NCI-H1048 (cell line): ENCODE data around the gene SLC47A1.
"Not testable (repeated sequence)": the region's sequence is repeated elsewhere in the genome, so short reads cannot be mapped to it uniquely, and the experiment has no call there.

Source experiments
- DNase-seq: peaks from one replicate; lab custom pipeline; 2025; lab: John Stamatoyannopoulos, UW

The SLC47A1 gene

DNA sequence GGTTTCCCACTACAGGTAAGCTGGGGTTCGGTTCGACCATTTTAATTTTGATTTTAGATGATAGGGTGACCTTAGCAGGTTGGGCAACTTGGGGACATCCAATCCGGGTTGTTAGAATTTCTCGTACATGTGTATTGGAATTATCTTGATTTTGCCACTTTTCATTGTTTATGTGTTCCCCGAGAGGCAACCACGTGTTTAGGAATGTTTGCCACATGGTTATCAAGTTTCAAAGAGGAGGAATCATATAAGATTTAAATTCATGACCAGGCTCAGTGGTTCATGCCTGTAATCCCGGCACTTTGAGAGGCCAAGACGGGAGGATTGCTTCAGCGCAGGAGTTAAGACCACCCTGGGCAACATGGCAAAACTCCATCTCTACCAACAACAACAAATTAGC, 10.0 kb upstream of the SLC47A1 start:
- no peak for DNase-seq

DNA sequence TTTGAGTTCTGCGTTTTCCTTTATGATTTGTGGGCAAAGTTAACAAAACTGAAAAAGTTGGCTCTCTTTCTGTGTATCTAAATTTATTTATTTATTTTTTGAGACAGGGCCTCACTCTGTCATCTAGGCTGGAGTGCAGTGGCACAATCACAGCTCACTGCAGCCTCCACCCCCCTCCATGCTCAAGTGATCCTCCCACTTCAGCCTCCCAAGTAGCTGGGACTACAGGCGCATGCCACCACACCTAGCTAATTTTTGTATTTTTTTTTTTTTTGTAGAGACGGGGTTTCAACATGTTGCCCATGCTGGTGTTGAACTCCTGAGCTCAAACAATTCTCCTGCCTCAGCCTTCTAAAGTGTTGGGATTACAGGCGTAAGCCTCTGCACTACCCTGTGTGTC, 6.7 kb upstream of the SLC47A1 start:
- not testable (repeated sequence) for DNase-seq

DNA sequence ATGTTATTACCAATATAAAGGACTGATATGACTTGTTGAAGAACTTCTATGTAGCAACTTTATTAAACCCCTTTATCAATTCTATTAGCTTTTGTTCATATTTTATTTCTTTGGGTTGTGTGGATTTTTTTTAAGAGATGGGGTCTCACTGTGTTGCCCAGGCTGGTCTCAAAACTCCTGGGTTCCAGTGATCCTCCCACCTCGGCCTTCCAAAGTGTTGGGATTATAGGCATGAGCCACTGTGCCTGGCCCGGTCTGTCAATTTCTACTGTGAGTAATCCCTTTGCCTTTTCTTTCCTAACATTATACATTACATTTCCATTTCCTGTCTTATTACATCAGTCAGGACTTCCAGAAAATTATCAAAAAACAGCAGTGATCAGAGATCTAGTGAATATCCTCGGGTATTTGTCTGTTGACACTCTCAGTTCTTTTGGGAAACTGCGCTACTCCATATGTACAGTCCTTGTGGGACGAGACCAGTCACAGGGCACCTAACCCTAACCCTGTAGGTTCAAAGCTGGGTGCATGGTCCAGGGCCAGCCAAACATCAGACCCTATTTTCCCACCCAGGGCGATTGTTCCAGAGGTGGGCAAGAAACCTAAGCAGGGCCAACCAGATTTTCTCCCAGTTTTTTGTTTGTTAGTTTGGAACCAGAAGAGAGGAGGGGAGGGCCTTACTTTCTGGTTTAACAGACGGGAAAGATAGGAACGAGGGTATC, 1.7 kb upstream of the SLC47A1 start:
- no peak for DNase-seq

DNA sequence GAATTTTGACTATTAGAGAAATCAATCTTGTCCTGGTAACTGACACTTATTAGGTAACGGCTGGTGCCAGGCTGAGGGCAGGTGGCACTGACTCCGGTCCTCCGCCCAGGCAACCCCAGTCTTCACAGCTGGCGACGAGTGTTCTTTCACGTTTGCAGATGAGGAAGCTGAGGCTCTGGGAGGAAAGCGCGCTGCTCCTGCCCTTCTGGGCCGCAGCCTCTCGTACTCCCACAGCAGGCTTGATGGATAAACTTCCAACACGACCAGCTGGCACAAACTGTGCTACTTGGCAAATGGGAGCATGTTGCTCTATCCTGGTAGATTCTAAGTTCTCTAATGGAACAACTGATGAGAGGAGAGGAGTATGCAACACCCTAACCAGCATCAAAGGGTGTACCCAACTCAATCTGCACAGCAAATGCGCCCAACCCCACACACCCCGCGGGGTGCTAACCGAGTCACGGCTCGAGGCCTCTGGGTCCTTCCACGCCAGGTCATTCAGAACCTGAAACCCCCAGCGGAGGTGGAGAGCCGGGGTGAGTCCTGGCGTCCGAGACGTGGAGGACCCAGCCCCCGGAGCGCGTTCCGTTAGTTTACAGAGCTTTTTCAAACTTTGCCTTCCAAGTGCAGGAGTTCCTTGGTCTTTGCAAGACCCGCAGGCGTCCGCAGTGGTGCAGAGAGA, 477 bp upstream of the SLC47A1 start:
- no peak for DNase-seq

DNA sequence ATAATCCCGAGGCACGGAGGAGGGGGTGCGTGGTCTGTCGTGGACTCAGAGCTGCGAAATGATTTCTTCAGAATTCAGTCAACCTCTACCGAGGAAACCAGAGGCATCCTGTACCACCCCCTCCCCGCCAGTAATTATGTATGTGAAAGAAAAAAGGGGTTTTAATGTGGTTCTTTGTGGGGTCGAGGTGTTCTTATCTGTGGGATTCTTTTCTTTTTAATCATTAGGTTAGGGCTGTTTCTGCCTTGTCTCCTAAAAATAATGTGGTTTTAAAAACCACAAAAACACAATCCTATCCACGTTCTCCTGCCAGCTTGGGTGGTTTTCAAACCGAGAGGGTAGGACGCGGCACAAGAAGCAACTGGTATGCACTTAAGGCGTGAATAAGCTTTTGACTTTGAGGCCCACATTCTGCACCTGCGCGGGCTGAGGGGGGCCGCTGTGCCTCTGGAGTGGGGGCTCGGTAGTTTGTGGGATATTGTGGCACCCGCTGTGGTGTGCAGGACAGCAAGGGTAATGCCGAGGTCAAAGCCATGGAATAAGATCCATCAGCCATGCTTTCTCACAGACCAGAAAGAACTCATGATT, 1.0 kb downstream of the SLC47A1 start:
- no peak for DNase-seq

DNA sequence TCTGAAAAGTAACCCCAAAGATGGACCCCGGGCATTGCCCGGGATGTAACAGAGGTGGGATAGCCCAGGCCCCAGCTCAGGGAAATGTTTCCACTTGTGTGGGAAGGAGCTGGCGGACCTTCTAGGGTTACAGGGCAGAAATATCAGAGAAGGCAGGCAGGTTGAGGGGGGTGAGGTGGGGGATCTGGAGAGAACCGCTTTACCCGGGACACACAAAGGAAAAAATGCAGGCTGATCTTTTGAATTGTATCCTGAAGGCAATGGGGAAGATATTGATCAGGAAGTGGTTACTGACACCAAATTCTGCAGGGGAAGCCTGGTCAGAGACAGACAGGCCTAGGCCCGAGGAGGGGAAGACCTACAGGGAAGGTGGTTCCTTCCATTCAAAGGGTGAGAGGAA, 3.5 kb downstream of the SLC47A1 start:
- DNase-seq = no peak

DNA sequence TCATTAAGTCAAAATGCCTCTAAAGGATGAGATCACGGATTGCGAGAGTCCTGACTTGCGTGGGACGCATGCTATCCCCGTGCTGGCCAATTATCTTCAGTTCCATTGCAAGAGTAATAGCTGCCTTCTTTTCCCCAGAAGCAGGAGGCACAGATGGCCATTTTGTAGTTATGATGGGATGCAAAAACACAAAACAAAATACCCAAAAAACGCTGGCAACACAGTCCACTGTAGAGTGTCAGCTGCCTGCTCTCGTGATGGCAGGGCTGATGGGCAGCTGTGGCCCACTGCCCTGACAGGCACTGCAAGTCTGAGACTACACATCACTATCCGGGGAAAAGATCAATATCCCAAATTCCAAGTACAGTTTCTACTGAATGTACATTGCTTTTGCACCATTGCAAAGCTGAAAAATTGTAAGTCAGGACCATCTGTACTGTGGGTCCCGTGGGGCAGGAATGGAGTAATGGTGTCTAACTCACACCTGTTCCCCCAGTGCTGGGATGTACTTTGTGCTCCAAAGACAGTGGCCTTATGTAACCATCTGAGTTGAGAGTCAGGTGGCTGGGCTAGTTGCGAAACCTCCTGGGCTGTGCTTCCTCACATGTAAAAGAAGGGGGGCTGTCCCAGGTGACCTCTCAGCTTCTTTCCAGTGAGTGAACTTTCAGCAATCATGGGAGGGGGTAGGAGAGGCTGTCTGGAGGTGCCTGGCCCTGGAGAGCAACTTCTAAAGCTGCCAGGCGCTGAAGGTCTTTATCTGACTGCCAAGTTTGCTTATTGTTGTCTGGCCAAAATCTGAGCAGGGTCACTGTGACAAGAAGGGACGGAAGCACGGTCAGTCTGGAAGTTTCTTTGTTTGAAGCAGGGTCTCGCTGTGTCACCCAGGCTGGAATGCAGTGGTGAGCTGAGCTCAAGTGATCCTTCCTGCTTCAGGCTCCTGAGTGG, 4.7 kb downstream of the SLC47A1 start:
- DNase-seq = no peak

DNA sequence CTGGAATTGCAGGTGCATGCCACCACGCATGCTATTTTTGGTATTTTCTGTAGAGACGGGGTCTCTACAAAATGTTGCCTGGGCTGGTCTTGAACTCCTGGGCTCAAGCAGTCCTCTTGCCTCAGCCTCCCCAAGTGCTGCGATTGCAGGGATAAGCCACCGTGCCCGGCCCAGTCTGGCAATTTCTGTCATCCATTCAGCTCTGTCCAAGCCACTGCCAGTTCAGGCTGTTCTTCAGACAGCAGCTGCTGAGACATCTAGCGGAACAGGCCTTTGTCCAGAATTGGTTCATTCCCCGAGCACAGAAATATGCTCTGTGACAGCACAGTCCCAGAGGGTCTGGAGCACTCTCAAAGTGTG, 5.4 kb downstream of the SLC47A1 start:
- no peak for DNase-seq

DNA sequence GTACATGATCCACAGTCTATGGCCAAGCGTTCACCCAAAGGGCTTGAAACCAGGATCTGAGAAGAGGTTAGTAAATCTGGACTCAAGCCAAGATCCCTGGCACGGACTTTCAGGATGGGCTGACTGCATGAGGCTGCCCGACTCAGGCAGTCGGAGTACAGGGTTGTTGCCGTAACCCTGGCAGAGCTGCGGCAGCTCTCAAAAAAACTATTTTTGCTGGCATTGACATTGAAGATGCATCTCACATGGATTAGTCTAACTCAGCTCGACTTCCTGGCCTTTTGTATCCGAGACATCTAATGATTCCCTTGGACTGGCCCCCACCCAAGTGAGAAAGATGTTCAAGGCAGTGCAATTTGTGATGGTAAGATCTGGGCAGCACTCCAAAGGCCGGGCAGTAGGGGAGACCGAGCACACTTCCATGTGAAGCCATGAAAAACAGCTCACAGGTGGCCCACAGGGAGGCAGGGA, 6.2 kb downstream of the SLC47A1 start:
- no peak for DNase-seq

DNA sequence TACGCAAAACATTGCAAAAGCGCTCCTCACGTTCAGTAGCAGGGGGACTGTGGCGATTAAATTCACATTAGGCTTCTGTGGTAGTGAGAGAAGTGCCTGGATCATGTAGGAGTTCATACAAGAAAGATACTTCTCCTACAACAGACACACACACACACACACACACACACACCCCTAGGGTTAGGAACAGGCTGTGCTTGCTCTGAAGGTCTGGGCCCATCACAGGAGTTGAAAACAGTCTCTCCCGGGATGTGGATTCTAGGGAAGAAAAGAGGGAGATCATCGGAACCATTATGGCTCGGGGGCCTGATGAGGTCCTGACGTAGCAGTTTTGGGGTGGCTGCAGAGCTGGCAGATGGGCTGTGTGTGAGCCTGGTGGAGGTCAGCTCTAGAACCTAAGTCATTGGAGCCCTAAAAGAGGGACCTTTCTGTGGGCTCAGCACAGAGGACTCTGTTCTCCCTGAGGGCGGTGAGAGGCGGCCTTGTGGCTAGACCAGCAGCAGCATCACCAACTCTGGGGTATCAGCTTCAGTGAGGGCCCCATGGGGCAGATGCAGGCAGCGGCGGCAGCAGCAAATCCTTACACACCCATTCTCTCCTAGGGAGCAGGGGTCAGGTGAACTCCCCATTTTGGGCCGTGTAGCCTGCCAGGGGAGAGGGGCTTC, 7.2 kb downstream of the SLC47A1 start:
- no peak for DNase-seq

DNA sequence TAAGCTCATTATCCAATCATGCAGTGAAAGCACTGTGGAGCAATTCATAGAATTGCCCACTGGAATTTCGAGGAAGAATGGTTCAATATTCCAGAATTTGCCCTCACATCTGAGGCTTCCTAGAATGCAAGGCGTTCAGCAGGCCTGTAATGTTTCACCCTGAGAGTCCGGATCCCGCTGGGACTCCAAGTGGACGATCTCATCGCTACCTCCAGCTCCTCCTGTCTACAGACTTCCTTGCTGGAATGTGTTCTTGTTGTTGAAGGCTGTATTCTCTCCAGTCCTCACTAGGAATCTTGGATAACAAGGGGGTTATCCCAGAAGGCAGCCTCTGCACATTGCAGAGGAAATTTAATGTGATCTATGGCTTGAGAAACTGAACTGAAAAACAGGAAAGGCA, 7.8 kb downstream of the SLC47A1 start:
- no peak for DNase-seq

DNA sequence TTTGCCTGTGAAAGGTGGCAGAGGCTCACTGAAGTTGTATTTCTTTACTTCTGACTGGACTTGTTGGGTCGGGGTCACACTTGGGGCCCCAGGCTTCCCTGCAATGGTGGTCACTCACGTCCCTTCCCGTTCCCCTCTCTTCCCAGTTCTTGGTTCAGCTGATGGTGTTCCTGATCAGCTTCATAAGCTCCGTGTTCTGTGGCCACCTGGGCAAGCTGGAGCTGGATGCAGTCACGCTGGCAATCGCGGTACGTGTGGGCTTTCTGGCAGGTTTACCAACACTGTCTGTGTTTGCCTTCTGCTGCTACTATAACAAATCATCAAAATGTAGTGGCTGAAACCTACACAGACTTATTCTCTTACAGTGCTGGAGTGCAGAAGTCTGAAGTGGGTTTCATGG, 8.6 kb downstream of the SLC47A1 start:
- no peak for DNase-seq

DNA sequence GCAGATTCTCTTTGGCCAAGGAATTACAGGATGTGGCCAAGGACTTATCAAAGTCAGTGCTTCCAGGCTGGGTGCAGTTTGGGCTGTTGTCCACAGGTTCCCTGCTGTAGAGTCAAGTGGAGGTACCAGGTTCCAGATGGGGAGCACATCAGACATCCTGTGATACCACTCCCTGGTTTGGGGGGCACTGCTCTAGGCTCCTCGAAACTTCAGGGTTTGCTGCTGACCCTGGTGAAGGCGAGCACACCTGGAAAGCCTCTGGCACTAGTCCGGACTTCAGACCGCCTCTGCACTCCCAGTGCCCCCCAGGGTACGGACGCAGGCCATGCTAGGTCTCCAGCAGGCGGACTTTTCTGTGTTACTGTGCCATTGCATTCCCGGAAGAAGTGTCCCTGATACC, 10.7 kb downstream of the SLC47A1 start:
- no peak for DNase-seq

DNA sequence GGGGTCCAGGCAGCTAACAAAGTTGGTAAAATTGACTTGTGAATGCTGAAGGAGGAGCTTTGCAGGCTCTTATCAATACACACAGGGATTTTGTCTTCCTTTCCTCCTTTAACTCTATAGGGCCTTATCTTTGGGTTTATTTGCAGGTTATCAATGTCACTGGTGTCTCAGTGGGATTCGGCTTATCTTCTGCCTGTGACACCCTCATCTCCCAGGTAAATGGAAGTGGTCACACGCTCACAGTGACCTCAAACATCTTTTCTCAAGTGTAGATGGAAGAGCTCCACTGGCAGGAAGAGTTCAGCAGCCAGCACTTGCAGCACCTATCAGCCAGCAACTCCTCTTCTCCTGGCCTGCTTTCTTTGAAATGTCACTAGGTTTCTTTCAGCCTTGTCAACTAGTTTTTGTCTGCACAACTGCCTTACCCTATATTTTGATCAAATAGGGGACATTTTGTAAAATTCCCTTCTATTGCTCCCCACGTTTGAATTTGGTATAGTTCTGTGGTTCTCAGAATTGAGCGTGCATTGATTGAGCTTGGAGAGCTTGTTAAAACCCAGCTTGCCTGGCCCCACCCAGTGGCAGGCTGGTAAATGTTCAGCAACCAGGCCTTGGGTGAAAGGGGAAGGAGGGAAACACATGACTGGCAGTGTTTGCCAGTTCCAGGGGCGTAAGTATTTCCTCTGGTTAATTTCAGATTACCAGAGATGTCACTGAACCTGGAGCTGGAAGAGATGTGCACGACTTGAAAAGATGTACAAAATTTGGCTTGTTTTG, 12.8 kb downstream of the SLC47A1 start:
- DNase-seq = no peak

DNA sequence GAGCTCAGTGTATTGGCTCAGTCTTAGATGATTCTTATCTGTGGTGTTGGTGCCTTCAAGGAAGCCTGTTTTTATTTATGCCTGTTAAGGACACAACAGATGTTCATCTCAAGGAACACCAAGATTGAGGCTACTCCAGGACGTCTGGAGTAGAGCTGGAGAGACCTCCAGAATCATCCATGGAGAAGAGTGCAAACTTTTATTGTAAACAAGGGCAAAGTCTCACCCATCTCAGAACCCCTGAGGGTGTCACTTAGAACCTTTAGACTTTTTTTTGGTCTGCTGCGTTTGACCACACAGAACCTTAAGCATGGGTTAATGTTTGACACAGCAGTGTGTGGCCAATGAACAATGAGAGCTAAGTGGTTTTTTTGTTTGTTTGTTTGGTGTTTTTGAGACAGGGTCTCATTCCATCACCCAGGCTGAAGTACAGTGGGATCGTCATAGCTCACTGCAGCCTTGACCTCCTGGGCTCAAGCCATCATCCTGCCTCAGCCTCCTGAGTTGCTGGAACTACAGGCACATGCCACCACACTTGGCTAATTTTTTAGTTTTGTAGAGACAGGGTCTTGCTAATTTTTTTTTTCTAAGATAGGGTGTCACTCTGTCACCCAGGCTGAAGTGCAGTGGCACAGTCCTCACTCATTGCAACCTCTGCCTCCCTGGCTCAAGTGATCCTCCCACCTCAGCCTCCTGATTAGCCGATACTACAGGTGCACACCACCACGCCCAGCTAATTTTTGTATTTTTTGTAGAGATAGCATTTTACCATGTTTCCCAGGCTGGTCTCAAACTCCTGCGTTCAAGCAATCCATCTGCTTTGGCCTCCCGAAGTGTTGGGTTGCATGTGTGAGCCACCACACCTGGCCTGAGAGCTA, 16.3 kb downstream of the SLC47A1 start:
- no peak for DNase-seq

DNA sequence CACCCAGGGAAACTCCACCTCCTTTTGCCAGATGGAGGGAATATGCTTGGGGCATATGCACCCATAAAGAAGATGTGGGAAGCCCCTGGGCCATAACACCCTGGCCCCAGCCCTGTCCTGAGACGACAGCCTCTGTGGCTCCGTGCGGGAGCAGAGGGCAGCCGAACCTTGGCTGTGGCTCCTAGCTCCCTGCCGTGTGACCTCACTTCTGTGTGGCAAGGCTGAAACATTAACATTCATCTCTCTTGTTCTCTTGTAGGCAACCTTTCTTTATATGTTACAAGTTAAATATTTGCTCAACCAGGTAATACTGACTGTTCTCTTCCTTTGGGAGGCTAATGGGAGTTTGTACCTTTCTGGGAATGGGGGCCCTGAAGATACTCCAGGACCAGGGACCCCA, 17.5 kb downstream of the SLC47A1 start:
- DNase-seq = no peak

DNA sequence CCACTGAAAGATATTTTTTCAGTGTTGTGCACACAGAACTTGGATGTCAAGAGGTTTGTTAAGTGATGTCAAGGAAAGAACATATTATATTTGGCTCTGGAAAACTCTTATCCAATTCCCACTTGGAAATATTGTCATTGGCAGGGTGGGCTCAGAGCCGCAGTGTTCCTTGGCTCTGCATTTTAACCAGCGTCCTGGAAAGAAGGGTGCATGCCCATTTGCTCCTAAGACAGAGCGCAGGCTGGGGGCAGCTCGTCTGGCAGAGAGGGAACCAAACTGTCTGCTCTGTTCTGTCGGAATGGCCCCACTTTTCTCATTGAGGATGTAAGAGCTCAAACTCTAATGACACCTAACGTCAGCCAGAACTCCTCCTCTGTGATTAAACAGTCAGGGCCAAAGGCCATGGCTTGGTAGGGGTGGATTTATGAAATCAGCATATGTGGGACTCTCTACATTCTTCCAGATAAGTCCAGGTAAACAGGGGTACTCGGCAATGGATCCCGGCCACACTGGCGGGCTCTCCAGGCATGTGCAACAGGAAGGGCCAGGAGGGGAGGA, 18.0 kb downstream of the SLC47A1 start:
- DNase-seq = no peak

DNA sequence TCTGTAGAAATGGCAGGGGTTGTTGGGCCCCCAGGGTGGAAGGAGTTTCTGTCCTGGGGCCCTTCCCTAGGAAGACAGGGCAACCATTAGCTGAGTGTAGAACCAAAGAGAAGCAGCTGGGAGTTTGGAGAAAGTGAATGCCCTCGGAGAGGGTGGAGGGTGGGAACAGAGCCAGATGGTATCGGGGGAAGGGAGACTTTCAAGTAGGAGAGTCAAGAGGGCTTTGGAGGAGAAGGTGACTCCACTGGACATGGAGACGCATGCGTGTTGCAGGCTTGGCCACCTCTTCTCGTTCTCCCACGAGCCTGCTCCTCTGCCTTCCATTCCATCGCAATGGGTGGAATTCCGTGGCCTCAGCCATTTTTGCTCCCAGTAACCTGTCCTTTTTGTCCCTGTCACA, 19.4 kb downstream of the SLC47A1 start:
- no peak for DNase-seq

DNA sequence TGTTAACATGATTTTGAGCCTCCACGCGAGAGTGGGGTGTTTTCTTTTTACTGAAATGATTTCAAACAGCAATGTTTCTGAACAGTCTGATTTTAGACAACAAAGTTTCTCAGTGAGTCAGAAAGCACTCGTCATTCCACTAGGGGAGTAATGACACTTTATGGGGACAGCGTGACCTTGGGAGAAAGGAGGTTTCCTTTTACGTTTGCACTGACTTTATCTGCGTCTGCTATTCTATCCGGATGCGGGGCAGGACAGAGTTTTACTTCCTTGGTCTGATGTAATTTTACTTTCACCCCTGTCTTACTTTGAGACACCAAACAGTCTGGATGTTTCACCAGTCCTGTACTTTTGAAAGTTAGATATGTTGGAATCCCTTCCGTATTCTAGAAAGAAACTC, 20.7 kb downstream of the SLC47A1 start:
- no peak for DNase-seq

DNA sequence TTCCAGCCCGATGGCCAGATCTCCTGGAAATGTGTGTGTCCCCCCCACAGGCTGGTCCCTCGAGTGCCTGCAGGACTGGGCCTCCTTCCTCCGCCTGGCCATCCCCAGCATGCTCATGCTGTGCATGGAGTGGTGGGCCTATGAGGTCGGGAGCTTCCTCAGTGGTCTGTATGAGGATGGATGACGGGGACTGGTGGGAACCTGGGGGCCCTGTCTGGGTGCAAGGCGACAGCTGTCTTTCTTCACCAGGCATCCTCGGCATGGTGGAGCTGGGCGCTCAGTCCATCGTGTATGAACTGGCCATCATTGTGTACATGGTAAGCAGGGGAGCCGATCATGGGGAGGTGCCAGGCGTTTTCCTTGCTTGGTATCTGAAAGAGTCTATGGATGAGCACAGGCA, 22.1 kb downstream of the SLC47A1 start:
- no peak for DNase-seq
